GM23248 (cell line): ENCODE data around the gene ZBTB20.
"Not testable (repeated sequence)": the region's sequence is repeated elsewhere in the genome, so short reads cannot be mapped to it uniquely, and the experiment has no call there.

ENCODE experiments used
- EZH2 ChIP-seq: fragments of 200-600 bp; sonication (generic); IDR thresholded peaks from 2 replicates; pipeline ENCODE4 v1.6.1; 2018; ENCODE audit warnings: antibody characterized with exemption, mild to moderate bottlenecking; ENCODE audit not compliant: insufficient read depth, poor library complexity, severe bottlenecking
- EZH2phosphoT487 ChIP-seq: fragments of 200-600 bp; sonication (generic); IDR thresholded peaks from 2 replicates; pipeline ENCODE4 v1.6.1; 2018; ENCODE audit warnings: antibody characterized with exemption, moderate library complexity, mild to moderate bottlenecking, low read depth; ENCODE audit not compliant: insufficient read depth

DNA sequence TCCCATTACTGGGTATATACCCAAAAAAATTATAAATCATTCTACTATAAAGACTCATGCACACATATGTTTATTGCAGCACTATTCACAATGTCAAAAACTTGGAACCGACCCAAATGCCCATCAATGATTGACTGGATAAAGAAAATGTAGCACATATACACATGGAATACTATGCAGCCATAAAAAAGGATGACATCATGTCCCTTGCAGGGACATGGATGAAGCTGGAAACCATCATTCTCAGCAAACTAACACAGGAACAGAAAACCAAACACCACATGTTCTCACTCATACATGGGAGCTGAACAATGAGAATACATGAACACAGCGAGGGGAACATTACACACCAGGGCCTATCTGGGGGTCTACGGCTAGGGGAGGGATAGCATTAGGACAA, 467.3 kb downstream of the ZBTB20 start:
- TF ChIP-seq EZH2phosphoT487, EZH2: not testable (repeated sequence)
